Kidney glomerular epithelial cell (primary cell): ENCODE measurements around the gene KCNH1.
"Not testable (repeated sequence)": the region's sequence is repeated elsewhere in the genome, so short reads cannot be mapped to it uniquely, and the experiment has no call there.

Experiments
- DNase-seq: peaks from one replicate; lab custom pipeline; 2025; lab: John Stamatoyannopoulos, UW

The KCNH1 gene

DNA sequence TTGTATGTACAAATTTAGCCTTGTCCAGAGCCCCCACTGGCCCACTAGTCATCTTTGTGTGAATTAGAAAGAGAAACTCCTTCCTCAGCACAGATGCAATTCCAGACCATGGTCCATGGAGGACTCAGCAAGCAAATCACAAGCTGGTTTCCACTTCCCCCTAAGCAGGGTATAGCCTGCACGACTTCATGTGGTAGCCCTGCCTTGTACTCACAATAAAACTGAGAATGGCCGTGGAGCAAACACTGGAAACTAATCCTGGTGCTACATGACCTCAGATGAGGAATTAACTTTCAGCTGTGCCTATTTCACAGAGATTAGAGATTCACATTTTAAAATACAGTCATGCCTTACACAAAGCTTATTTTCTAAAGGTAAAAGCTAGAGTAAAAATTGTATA is 32.5 kb downstream of the KCNH1 start:
- no peak for DNase-seq

GRCh38 chr1:211099393-211099792 is 34.6 kb downstream of the KCNH1 start:
- DNase-seq = no peak

DNA sequence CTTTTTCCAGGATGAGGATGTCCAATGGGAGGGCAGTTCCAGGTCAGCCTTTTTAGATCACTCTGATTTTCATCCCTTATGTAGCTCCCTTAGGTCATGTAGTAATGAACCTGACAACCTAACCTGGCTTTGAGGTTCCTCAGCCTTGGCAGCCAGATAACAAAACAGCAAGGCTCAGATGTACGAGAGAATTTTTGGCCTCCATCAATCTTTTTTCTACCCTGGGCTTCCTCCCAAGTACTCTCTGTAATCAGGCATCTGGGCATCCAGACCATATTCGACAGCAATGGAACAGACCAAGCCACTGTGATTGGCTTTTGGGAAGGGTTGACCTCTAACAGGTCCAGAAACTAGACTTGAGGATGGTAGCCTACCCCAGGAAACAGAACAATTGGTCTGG is 38.6 kb downstream of the KCNH1 start:
- no peak for DNase-seq

DNA sequence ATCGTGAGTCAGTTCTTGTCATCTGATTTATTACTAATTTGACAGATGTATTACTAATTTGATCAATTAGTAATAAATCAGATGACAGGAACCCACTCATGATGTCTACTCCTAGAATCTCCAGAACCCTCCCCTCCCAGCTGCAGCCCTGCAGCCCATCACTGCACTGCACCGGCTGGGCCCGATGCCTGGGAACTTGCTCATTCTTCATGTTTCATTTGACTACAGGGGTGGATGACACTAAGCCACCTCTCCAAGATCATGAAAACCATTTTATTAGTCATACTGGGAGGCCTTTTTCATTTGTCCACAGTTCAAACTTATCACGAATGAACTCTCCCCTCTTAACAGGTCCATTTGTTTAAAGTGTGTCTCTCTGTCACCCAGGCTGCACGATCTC is 41.0 kb downstream of the KCNH1 start:
- DNase-seq = no peak

DNA sequence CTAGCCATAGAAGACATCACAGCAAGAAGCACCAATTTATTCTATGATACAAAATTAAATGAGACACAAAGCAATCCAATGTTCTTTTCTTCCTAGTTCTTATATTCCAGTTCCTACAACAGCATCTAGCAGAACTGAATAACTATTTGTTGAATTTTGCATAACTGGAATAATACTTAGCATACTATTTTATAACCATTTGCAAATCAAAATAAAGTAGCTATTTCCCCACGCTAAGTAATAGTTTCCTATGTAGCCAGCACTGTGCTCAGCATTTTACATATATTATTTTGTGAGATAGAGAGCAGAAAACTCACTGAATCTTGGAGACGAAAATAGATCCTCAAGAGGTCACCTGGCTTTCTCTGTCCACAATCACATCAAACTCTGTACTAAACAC is 42.1 kb downstream of the KCNH1 start:
- no peak for DNase-seq

GRCh38 chr1:211089536-211089935 is 44.4 kb downstream of the KCNH1 start:
- no peak for DNase-seq

- DNase-seq = no peak
Observed at GRCh38 chr1:211088156-211088555, 45.8 kb downstream of the KCNH1 start.

DNA sequence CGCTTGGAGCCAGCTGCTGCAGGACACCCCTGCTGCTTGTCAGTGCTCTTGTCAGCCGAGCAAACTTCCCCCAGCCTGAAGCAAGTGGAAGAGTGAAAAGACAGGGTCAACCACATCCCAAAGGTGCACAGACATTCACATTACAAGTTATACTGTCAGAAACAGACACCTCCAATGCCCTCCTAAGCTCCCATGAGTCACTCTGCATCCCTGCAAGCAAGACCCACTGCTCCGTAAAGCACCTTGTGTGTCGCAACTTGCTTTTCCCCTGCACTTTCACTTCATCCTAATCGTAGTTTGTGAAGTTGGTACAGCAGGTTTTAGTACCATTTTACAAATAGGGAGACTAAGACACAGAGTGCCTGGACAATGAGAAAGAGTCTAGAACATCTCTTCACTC is 51.1 kb downstream of the KCNH1 start:
- no peak for DNase-seq

DNA sequence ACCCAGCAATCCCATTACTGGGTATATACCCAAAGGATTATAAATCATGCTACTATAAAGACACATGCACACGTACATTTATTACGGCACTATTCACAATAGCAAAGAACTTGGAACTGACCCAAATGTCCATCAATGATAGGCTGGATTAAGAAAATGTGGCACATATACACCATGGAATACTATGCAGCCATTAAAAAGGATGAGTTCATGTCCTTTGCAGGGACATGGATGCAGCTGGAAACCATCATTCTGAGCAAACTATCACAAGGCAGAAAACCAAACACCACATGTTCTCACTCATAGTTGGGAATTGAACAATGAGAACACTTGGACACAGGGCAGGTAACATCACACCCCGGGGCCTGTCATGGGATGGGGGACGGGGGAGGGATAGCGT is 52.5 kb downstream of the KCNH1 start:
- not testable (repeated sequence) for DNase-seq

GRCh38 chr1:211068976-211069375 is 65.0 kb downstream of the KCNH1 start:
- no peak for DNase-seq

DNA sequence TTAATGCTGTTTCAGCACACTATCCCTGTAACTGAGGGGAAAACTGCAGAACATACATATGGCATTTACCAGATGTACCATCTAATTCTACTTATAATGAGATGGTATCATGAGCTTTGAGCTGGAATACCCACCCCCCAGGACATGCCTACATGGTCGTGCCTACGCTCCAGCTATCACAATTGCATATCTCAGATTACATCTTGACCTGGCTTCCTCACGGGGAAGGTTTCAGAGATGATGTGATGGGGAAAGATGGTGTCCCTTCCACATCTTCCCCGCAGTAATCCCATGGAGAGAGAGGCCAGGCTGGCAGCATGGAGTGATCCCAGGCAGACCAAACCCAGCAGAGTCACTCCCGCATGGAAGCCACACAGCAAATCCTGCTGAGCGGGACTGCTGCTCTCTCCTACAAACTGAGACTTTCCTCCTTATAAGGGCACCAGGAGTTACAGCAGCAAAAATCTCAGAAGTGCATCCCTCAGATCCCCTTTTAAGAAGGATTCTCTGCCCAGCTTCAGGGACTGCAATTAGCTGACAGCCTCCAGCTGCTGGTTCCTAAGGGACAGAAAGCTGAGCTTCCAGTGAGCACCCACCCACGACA is 67.1 kb downstream of the KCNH1 start:
- DNase-seq = no peak

DNA sequence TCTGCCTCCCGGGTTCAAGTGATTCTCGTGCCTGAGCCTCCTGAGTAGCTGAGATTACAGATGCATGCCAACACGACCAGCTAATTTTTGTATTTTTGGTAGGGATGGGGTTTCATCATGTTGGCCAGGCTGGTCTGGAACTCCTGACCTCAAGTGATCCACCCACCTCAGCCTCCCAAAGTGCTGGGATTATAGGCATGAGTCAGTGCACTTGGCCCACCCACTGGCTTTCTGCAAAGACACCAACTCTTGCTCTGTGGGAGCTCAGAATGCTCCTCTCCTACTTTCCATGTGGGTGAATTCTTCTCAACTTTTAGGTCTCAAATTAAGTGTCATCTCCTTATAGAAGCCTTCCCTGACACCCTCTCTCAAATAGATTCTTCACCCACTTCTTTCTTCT is 92.1 kb downstream of the KCNH1 start:
- not testable (repeated sequence) for DNase-seq

DNA sequence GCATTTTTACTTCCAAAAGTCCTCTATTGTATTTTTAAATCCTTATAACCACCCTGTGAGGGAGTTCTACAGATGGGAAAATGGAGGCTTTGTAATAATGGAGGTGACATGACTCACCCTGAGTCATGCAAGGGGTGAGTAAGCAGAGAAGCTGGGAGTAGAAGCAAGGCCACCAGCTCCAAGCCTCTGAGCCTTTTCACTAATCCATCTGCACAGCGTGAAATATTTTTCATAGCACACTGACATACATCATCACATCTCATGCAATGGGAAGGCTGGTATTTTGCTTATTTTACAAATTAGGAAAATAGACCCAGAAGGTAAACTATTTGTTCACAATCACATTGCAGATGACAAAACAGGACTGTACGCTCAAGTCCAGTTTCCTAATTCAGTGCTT is 96.9 kb downstream of the KCNH1 start:
- DNase-seq = peak; percentile 88

DNA sequence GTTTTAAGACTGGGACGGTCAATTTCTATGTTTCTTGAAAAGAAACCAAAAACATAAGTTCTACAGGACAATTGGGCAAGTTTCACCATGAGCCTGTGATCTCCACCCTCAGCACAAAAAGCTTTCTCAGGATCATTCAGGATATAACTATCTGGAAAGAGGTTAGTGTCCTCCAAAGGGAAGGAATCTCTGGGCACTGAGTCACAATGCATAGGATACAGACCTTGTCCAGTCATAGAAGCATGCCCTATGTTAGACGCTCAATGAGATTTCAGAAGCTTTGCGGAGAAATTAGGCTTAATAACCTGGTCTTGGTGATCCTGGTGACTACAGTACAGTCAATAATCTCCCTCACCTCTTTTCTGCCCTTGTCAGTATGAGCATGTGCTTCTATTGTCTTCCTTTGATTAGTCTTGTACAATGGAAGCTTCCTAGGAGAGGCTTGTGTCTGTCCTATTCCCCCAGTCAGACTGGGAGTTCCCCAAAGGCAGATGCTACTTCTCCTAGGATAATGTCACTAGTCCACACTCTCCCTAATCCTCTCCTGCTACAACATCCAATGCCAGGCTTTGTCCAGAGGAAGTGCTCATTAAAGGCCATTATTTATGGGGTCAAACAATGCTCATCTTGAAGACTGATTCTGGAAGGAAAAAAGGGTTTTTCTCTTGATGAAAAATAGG is 97.4 kb downstream of the KCNH1 start:
- no peak for DNase-seq

DNA sequence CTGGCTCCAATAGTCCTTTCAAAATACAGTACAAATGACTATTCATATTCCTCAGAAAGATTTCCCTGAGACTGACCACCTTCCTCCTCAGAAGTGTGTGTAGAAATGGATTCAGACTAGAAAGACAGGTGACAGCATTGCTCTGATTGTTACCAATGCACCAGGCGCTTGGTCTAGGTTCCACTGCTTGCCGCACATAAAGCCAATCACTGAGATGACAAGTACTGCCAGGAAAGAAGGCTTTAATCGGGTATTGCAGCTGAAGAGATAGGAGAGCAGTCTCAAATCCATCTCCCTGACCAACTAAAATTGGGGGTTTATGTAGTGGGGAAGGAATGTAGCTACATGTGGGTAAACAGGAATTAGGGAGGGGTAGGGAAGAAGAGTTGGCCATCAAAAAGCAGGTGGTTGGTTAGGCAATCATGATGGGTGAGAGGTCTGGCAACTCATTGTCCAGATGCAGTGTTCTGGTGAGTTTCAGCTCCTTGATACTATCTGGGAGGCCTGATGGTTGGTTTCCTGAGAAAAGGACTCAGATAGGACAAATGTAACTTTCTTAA is 98.0 kb downstream of the KCNH1 start:
- DNase-seq = no peak

- no peak for DNase-seq
Observed at GRCh38 chr1:211033921-211034525, 99.9 kb downstream of the KCNH1 start.

DNA sequence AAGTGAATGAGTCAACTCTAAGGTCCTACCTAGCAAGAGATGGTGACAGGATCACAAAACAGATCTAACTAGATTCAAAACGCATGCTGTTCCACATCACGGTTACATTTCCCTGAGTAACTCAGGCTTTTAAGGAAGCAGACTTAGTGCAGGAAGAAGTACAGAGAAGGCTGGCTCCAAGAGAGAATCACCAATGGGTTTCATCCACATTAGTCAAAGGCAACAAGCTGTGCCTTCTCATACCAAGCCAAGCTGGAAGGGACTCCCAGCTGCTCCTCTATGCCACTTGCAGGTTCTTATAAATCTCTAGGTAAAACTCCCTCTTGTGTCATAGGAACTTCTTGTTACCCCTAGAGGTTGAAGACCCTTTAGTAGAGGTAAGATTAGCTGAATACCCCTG is 109.0 kb downstream of the KCNH1 start:
- DNase-seq = no peak

GRCh38 chr1:211019266-211019665 is 114.7 kb downstream of the KCNH1 start:
- DNase-seq = no peak

DNA sequence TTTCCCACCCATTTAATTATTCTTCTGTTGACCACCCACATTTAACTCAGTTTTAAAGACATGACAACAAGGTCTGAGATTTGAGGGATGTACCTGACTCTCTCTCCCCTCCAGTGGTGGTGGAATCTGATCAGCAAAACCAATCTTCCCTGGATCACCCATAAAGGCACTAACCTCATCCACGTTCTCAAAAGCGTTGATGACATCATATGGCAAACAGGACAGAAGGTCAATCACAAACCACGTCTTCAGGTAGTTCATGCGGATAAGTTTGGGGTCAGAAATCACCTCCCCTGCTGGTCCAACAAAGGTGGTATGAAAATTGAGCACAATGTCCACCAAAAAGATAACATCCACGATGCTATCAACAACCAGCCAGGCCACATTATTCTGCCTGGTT is 115.3 kb downstream of the KCNH1 start:
- no peak for DNase-seq

DNA sequence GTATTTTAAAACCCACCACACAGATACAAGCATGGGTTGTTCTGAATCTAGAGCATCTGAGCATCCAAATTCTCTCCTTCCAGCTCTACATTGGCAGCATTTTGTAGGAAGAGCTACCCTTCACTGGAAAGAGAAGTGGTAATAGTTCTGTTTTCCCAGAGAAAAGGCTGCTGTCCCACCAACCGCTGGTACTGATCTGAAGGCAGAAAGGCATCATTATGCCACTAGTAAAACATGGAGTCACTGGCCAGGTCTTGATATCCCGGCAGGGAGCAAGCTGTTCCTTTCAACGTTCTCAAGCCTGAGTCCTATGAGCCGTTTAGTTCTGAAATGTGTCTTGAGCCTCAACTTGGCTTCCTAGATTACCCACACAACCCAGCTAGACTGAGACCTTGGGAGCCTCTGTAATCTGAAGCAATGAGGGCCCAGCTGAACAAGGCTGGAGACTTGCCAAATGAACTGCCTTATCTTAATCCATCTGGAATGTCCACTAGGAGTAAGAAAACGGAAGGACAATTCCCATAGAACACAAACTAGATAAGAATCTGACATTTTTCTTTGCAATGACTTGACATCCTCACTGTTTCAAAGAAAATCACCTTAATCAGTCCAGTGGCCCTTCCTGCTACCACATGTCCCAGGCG is 116.8 kb downstream of the KCNH1 start:
- DNase-seq = no peak

DNA sequence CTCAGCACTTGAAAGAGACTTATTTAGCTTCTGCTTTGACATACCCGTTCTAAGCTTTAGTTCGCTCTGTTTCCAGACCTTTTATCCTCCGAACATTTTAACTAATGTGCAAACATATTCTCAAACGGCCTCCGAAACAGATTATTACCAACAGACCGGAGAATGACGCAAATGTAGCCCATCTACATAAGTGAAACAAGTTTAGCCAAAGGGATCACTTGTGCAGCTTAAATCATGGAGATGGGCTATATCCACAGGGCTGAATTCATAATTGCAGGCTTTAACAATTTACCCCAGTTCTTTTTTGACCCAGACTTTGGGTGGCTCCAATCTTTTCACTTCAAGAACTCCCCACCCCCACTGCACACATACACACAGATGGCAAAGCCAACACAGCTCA is 119.7 kb downstream of the KCNH1 start:
- DNase-seq = no peak

DNA sequence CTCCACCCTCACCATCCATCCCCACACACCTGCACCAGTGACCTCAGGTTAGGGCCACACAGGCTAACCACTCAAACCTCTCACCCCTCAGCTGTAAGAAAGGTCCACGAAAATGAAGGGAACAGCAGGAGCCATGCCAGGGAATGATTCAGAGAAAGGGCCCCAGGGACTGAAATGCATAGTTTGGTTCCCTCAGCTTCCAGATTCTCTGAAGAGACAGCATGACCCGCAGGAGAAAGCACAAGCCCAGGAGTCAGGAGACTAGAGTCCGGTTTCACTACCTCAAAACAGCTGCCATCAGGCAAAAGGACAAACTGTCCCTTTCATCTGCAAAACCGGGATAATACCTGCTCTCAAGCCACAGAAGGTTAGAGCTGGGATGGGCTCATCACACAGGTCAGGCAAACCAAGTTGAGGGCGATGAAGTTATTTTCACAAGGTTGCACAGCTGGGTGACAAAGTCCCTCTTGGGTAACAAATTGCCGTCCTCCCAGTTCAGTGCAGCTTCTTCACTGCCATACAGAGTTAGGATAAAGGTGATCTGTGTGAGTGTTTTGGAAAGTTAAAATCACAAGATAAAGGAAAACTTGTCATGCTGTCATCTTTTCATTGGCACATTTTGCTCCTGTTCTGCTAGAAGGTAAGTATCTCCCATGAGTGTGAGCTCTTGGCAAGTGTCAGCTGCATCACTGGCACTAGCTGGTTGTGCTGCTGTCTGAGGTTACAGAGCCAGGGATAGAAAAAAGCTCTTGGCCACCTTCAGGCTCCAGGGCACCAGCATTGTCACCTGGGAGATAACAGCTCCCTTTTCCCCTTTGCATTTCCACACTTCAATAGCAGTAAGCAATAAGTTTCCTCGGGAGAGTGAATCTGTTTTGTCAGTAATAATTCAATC is 120.4 kb downstream of the KCNH1 start:
- DNase-seq = no peak
